ENCODE measurements around the gene LRRC59.

DNA sequence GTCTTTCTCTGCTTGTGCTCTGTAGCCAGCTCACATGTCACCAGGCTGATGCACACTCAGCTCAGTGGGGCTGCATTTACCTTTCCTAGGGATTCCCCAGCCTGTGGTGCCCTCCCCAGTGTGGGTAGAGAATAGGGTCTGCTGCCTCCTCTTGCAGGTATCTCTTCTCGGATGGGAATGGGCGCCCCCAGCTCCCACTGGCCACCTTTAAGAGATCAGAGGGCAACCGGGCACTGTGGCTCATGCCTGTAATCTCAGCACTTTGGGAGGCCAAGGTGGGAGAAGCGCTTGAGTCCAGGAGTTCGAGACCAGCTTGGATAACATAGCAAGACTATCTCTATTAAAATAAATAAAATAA is 48.1 kb downstream of the LRRC59 start:
- TF ChIP-seq BCL6 (CRISPR knock-in tag; IDR thresholded peaks at IDR 0.05), result no peak
- TF ChIP-seq, protein P1, sequence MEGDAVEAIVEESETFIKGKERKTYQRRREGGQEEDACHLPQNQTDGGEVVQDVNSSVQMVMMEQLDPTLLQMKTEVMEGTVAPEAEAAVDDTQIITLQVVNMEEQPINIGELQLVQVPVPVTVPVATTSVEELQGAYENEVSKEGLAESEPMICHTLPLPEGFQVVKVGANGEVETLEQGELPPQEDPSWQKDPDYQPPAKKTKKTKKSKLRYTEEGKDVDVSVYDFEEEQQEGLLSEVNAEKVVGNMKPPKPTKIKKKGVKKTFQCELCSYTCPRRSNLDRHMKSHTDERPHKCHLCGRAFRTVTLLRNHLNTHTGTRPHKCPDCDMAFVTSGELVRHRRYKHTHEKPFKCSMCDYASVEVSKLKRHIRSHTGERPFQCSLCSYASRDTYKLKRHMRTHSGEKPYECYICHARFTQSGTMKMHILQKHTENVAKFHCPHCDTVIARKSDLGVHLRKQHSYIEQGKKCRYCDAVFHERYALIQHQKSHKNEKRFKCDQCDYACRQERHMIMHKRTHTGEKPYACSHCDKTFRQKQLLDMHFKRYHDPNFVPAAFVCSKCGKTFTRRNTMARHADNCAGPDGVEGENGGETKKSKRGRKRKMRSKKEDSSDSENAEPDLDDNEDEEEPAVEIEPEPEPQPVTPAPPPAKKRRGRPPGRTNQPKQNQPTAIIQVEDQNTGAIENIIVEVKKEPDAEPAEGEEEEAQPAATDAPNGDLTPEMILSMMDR (CRISPR knock-in tag; IDR thresholded peaks at IDR 0.05), result no peak
- TF ChIP-seq POLR2A (IDR thresholded peaks at IDR 0.05; ENCODE audit: insufficient read depth in 1 of 2, low read depth in 2 of 2, low read length in 2 of 2), result no peak
- no peak for TF ChIP-seq TAF1 (CRISPR knock-in tag; IDR thresholded peaks at IDR 0.05)
- no peak for TF ChIP-seq POLR2AphosphoS5 (IDR thresholded peaks at IDR 0.05; ENCODE audit: low read depth, low read length)
- no peak for TF ChIP-seq KLF16 (CRISPR knock-in tag; IDR thresholded peaks at IDR 0.05)
- no peak for TF ChIP-seq EZH2 (conservative IDR thresholded peaks at IDR 0.05; ENCODE audit: low read depth, low read length)
- TF ChIP-seq AGO1 (IDR thresholded peaks at IDR 0.05; ENCODE audit: low read depth, low read length, poor library complexity, severe bottlenecking), result peak; percentile 2
- TF ChIP-seq BHLHE40 (IDR thresholded peaks at IDR 0.05; ENCODE audit: low read length), result no peak
- TF ChIP-seq ZC3H4 (CRISPR knock-in tag; IDR thresholded peaks at IDR 0.05; ENCODE audit: borderline replicate concordance), result no peak
- no peak for TF ChIP-seq CBX1 (IDR thresholded peaks at IDR 0.05; ENCODE audit: low read depth)
- no peak for TF ChIP-seq CREM (IDR thresholded peaks at IDR 0.05)
- TF ChIP-seq CREM (CRISPR knock-in tag; IDR thresholded peaks at IDR 0.05), result no peak
- TF ChIP-seq, protein P2, sequence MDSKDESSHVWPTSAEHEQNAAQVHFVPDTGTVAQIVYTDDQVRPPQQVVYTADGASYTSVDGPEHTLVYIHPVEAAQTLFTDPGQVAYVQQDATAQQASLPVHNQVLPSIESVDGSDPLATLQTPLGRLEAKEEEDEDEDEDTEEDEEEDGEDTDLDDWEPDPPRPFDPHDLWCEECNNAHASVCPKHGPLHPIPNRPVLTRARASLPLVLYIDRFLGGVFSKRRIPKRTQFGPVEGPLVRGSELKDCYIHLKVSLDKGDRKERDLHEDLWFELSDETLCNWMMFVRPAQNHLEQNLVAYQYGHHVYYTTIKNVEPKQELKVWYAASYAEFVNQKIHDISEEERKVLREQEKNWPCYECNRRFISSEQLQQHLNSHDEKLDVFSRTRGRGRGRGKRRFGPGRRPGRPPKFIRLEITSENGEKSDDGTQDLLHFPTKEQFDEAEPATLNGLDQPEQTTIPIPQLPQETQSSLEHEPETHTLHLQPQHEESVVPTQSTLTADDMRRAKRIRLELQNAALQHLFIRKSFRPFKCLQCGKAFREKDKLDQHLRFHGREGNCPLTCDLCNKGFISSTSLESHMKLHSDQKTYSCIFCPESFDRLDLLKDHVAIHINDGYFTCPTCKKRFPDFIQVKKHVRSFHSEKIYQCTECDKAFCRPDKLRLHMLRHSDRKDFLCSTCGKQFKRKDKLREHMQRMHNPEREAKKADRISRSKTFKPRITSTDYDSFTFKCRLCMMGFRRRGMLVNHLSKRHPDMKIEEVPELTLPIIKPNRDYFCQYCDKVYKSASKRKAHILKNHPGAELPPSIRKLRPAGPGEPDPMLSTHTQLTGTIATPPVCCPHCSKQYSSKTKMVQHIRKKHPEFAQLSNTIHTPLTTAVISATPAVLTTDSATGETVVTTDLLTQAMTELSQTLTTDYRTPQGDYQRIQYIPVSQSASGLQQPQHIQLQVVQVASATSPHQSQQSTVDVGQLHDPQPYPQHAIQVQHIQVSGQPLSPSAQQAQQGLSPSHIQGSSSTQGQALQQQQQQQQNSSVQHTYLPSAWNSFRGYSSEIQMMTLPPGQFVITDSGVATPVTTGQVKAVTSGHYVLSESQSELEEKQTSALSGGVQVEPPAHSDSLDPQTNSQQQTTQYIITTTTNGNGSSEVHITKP (CRISPR knock-in tag; IDR thresholded peaks at IDR 0.05; ENCODE audit: low read depth), result no peak

Measured in HepG2 (cell line).